HCT116 (cell line): Measurements from ENCODE around the gene MED13L. TPM values are rescaled to one million over a fixed set of nuclear protein-coding genes. Genes with fewer than 3 reads are reported as not detected.

ENCODE experiments used
- ATAC-seq: fragments of 200-7000 bp; cut with Tn5 transposase; 2 replicates; pipeline ENCODE4 v1.9.1; 2020; ENCODE audit warnings: mild to moderate bottlenecking, moderate library complexity
- BruUV-seq: library from RNA; stranded (reverse); fragments of 400-500 nt; replicated peaks from 2 replicates; lab custom pipeline; 2021; lab: Mats Ljungman, UMichigan
- CTCF ChIA-PET: fragments of 300-600 bp; sonication (Branson Sonifier 250); formaldehyde crosslinking; loops from one replicate; lab custom pipeline; 2021; ENCODE audit warnings: antibody characterized with exemption; lab: Charles Lee
- POLR2A ChIA-PET: fragments of 300-600, 350-600 bp; sonication (Branson Sonifier 250); formaldehyde crosslinking; loops from one replicate; lab custom pipeline; 2021; ENCODE audit warnings: antibody characterized with exemption; lab: Charles Lee
- RAD21 ChIA-PET, 2 experiments: fragments of 300-600 bp; sonication (Branson Sonifier 250); formaldehyde crosslinking; loops; one replicate each; lab custom pipeline; 2023; ENCODE audit warnings: low total read pairs in 2 of 2; ENCODE audit not compliant: uncharacterized antibody in 2 of 2, unreplicated experiment in 2 of 2, low non-redundant PET in 1 of 2; lab: Charles Lee
- DNase-seq: peaks from one replicate; pipeline ENCODE4 v3.0.0-alpha.2; 2010; ENCODE audit warnings: low read depth, low spot score
- H2AFZ ChIP-seq: fragments of 200-600 bp; shearing (Covaris generic), sonication (generic); 2 replicates; pipeline ENCODE4 v1.6.1; 2017; ENCODE audit warnings: low read depth, mixed run types, mixed read lengths, antibody characterized with exemption, low read length; ENCODE audit not compliant: poor library complexity, severe bottlenecking
- H3K27ac ChIP-seq: 2 replicates; pipeline ENCODE4 v1.5.1; 2012; ENCODE audit warnings: low read depth, low read length
- H3K27me3 ChIP-seq: fragments of 200-600 bp; sonication (generic); 2 replicates; pipeline ENCODE4 v1.6.1; 2016; ENCODE audit warnings: mixed run types, low read length, mixed read lengths; ENCODE audit not compliant: insufficient read depth
- H3K36me3 ChIP-seq, 2 experiments: fragments of 200-500 bp in 1 of 2; fragments of 200-600 bp in 1 of 2; sonication (Bioruptor generic) in 1 of 2; sonication (generic) in 1 of 2; 2 replicates each; pipeline versions ENCODE4 v1.5.1 to v1.6.1; 2014 to 2016; ENCODE audit warnings: low read length in 2 of 2, inconsistent platforms in 1 of 2, mixed read lengths in 1 of 2, mixed run types in 1 of 2; ENCODE audit not compliant: insufficient read depth in 2 of 2, control insufficient read depth in 1 of 2
- H3K4me1 ChIP-seq, 2 experiments: fragments of 200-600 bp in 1 of 2; sonication (generic) in 1 of 2; 2 replicates each; pipeline versions ENCODE4 v1.5.1 to v1.6.1; 2012 to 2017; ENCODE audit warnings: low read length in 2 of 2, inconsistent platforms in 1 of 2, mild to moderate bottlenecking in 1 of 2, mixed read lengths in 1 of 2, mixed run types in 1 of 2, moderate library complexity in 1 of 2; ENCODE audit not compliant: insufficient read depth in 2 of 2, control insufficient read depth in 1 of 2
- H3K4me2 ChIP-seq: fragments of 200-600 bp; sonication (generic); 2 replicates; pipeline ENCODE4 v1.6.1; 2017; ENCODE audit warnings: mixed run types, low read length, mixed read lengths
- H3K4me3 ChIP-seq, 2 experiments: fragments of 200-600 bp in 1 of 2; sonication (generic) in 1 of 2; replicated peaks in 1 of 2; 2 replicates each; pipeline ENCODE4 v1.5.1; 2011 to 2016; ENCODE audit warnings: low read length in 2 of 2, control low read depth in 1 of 2, low read depth in 1 of 2, mild to moderate bottlenecking in 1 of 2, mixed read lengths in 1 of 2, mixed run types in 1 of 2
- H3K79me2 ChIP-seq: fragments of 200-600 bp; sonication (generic); 2 replicates; pipeline ENCODE4 v1.6.1; 2017; ENCODE audit warnings: mild to moderate bottlenecking, mixed run types, low read length, moderate library complexity, mixed read lengths; ENCODE audit not compliant: insufficient read depth
- H3K9ac ChIP-seq: fragments of 200-600 bp; sonication (generic); 2 replicates; pipeline ENCODE4 v1.6.1; 2016; ENCODE audit warnings: low read length, mixed read lengths
- H3K9me2 ChIP-seq: fragments of 200-600 bp; sonication (generic), shearing (Covaris generic); 2 replicates; pipeline ENCODE4 v1.6.1; 2017; ENCODE audit warnings: mixed run types, mild to moderate bottlenecking, moderate library complexity; ENCODE audit not compliant: insufficient read depth
- H3K9me3 ChIP-seq, 2 experiments: fragments of 200-500 bp in 1 of 2; fragments of 200-600 bp in 1 of 2; sonication (Bioruptor generic) in 1 of 2; sonication (generic) in 1 of 2; 2 replicates each; pipeline ENCODE4 v1.6.1; 2014 to 2017; ENCODE audit warnings: low read length in 2 of 2, mixed read lengths in 2 of 2, inconsistent platforms in 1 of 2, low read depth in 1 of 2, mild to moderate bottlenecking in 1 of 2, mixed run types in 1 of 2, moderate library complexity in 1 of 2; ENCODE audit not compliant: control insufficient read depth in 1 of 2, insufficient read depth in 1 of 2
- H4K20me1 ChIP-seq: fragments of 200-600 bp; sonication (generic), shearing (Covaris generic); 2 replicates; pipeline ENCODE4 v1.6.1; 2017; ENCODE audit warnings: mixed run types, mild to moderate bottlenecking, moderate library complexity; ENCODE audit not compliant: insufficient read depth
- CBX3 ChIP-seq: IDR thresholded peaks from 2 replicates; pipeline ENCODE4 v1.6.1; 2012; ENCODE audit warnings: low read depth
- CEBPB ChIP-seq: IDR thresholded peaks from 2 replicates; pipeline ENCODE4 v1.6.1; 2012; ENCODE audit warnings: low read depth
- EGR1 ChIP-seq: IDR thresholded peaks from 2 replicates; pipeline ENCODE4 v1.6.1; 2012; ENCODE audit warnings: low read depth
- EZH2phosphoT487 ChIP-seq: fragments of 200-600 bp; IDR thresholded peaks from 2 replicates; pipeline ENCODE4 v1.6.1; 2018; ENCODE audit warnings: antibody characterized with exemption, borderline replicate concordance
- FOSL1 ChIP-seq: IDR thresholded peaks from 2 replicates; pipeline ENCODE4 v1.6.1; 2012; ENCODE audit warnings: low read depth
- JUND ChIP-seq: IDR thresholded peaks from 2 replicates; pipeline ENCODE4 v1.6.1; 2012
- POLR2A ChIP-seq: IDR thresholded peaks from 2 replicates; pipeline ENCODE4 v1.7.0; 2011; ENCODE audit warnings: borderline replicate concordance; ENCODE audit not compliant: insufficient read depth, insufficient read length; ENCODE audit errors: extremely low read depth
- POLR2AphosphoS5 ChIP-seq: IDR thresholded peaks from 2 replicates; pipeline ENCODE4 v1.6.1; 2011; ENCODE audit warnings: mild to moderate bottlenecking, low read depth, low read length, moderate library complexity
- SIN3A ChIP-seq: IDR thresholded peaks from 2 replicates; pipeline ENCODE4 v1.6.1; 2012; ENCODE audit warnings: low read depth
- YY1 ChIP-seq: IDR thresholded peaks from 2 replicates; pipeline ENCODE4 v1.6.1; 2011; ENCODE audit warnings: low read length, low read depth, moderate library complexity, mild to moderate bottlenecking; ENCODE audit not compliant: insufficient replicate concordance; ENCODE audit errors: extremely low read depth
- intact Hi-C: fragments of 100-400 bp; cut with micrococcal nuclease; formaldehyde crosslinking; loops from 2 replicates; pipeline ENCODE4 v1.10.0; 2022
- total RNA-seq: library from RNA; stranded (reverse); gene quantifications from one replicate; pipeline ENCODE4 v1.2.1, GENCODE V29; 2021; ENCODE audit not compliant: unreplicated experiment
- TF ChIP-seq, protein P1 (sequence below): IDR thresholded peaks from 2 replicates; pipeline ENCODE4 v1.6.1; 2012

The MED13L gene
- total RNA-seq, 1 experiment from 2014 or later, result 176 TPM

DNA sequence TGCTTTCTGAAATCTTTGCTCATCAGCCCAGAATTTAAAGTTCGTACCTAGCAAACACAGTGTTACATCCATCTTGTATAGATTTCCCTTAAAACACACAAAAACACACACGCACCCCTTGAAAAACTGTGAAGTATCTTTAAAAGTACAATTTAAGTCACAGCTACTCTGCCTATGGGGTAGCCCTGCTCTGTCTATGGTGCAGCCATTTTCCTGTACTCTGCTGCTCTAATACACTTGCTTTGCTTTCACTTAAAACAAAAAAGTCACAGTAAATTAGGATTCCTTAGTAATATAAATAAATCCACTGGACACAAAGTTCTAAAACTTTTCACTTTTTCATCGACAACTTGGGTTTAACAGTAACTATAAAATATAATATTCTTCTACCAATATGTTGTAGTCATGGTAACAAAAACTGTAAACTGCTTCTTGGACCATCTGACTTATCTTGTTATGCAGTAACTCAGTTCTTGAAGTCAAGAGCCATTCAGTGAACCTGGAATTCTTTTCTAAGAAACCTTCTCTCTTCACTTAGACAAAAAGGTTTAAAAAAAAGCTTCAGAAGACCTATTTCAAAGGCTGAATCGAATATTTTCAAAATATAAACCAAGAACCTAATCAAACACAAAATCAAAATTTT is 63.5 kb downstream of the MED13L start:
- Histone ChIP-seq H3K9me3 (no peaks in the 10 kb centered on the region), H3K27ac (no peak overlapping the region), H4K20me1 (peaks cover 72% of the 10 kb centered on the region), H3K4me2 (no peak overlapping the region), H2AFZ (no peak overlapping the region), H3K27me3 (no peaks in the 10 kb centered on the region), H3K4me1 (peaks cover 6 to 18% of the 10 kb centered on the region in 2 experiments; a peak in 3 of 4 replicates), H3K9me2 (no peaks in the 10 kb centered on the region), H3K79me2 (peaks cover 99% of the 10 kb centered on the region), H3K4me3 (no peak overlapping the region), H3K36me3 (no peaks in the 10 kb centered on the region), H3K9ac (no peak overlapping the region)
- no peak for DNase-seq
- no TSS peak for BruUV-seq
- POLR2A ChIA-PET, result no interaction called here
- TF ChIP-seq EZH2phosphoT487 (no peak), FOSL1 (no peak), CBX3 (no peak), CEBPB (no peak), POLR2A (no peak), YY1 (no peak), SIN3A (no peak), POLR2AphosphoS5 (no peak), EGR1 (no peak)
- RAD21 ChIA-PET, result no interaction called here
- CTCF ChIA-PET, result no interaction called here
- no peak for ATAC-seq
- intact Hi-C loops, result no loop called here

DNA sequence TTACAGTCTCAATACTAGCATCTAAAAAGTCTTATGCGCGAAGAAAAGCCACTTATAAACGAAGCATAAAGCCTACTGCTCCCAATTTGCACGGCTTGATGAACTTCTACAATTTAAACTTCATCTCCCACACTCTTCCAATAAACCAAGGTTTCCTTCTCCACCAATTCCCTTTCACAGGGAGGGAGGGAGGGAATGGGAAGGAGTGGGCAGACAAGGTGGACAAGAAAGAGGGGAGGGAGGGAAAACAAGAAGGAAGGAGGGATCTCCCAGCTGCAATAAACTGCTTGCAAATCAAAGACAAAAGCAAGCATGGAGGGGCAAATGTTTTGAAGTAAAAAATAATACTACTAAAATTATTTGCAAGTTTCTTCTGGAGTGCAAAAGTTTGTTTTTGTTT is 64.5 kb downstream of the MED13L start:
- TF ChIP-seq, protein P1, sequence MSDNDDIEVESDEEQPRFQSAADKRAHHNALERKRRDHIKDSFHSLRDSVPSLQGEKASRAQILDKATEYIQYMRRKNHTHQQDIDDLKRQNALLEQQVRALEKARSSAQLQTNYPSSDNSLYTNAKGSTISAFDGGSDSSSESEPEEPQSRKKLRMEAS, result no peak
- no peak for TF ChIP-seq JUND
- H3K4me3 ChIP-seq, result no peak overlapping the region
- no peak overlapping the region for H3K9ac ChIP-seq
- POLR2A ChIA-PET, result no interaction called here
- peaks cover 99% of the 10 kb centered on the region for H3K79me2 ChIP-seq
- peaks cover 67% of the 10 kb centered on the region for H4K20me1 ChIP-seq
- no peaks in the 10 kb centered on the region for H3K9me2 ChIP-seq
- H2AFZ ChIP-seq, result no peak overlapping the region
- DNase-seq, result no peak
- peaks cover 2 to 10% of the 10 kb centered on the region in 2 experiments; a peak in 2 of 4 replicates for H3K4me1 ChIP-seq
- H3K4me2 ChIP-seq, result no peak overlapping the region
- no TSS peak for BruUV-seq
- H3K27me3 ChIP-seq, result no peaks in the 10 kb centered on the region
- no peaks in the 10 kb centered on the region for H3K9me3 ChIP-seq
- no peak for ATAC-seq
- no peak overlapping the region for H3K27ac ChIP-seq
- RAD21 ChIA-PET, result no interaction called here
- no peaks in the 10 kb centered on the region for H3K36me3 ChIP-seq
- CTCF ChIA-PET, result no interaction called here
- intact Hi-C loops, result no loop called here
